G401 (cell line): ENCODE data around the gene ATXN7. TPM values are rescaled to one million over a fixed set of nuclear protein-coding genes. Genes with fewer than 3 reads are reported as not detected.

Experiments used
- DNase-seq: peaks from one replicate; pipeline ENCODE4 v3.0.0-alpha.2; 2015; ENCODE audit warnings: low spot score
- in situ Hi-C: cut with HindIII; loops from 2 replicates; pipeline ENCODE4 v1.10.0; 2016; ENCODE audit warnings: low sequenced_read_pairs, mixed read lengths
- total RNA-seq: library from RNA; depleted of rRNA; stranded (reverse); fragments of >200 nt; shearing (Covaris generic); gene quantifications from 2 replicates; pipeline ENCODE4 v1.2.3, GENCODE V29; 2014

Gene ATXN7
- total RNA-seq, 1 experiment from 2014 or later = 5.8 TPM

- no peak for DNase-seq
- in situ Hi-C loops = no loop called here
Observed at GRCh38 chr3:63860776-63861175, 2.9 kb upstream of the ATXN7 start.

- DNase-seq = no peak
- in situ Hi-C loops = no loop called here
Observed at GRCh38 chr3:63861306-63861705, 2.4 kb upstream of the ATXN7 start.

GRCh38 chr3:63862804-63863149, 890 bp upstream of the ATXN7 start:
- in situ Hi-C loops = no loop called here
- no peak for DNase-seq

- in situ Hi-C loops = no loop called here
- DNase-seq = peak; percentile 24
Observed at GRCh38 chr3:63864008-63864964, 619 bp downstream of the ATXN7 start.

- DNase-seq = no peak
- in situ Hi-C loops = no loop called here
Observed at GRCh38 chr3:63864965-63865327, 1.3 kb downstream of the ATXN7 start.

GRCh38 chr3:63867225-63867624, 3.6 kb downstream of the ATXN7 start:
- in situ Hi-C loops = no loop called here
- DNase-seq = no peak

- no peak for DNase-seq
- in situ Hi-C loops = no loop called here
Observed at GRCh38 chr3:63869940-63870614, 6.4 kb downstream of the ATXN7 start.

- no peak for DNase-seq
- in situ Hi-C loops = no loop called here
Observed at GRCh38 chr3:63870615-63871005, 6.9 kb downstream of the ATXN7 start.

GRCh38 chr3:63872135-63872924, 8.7 kb downstream of the ATXN7 start:
- no peak for DNase-seq
- in situ Hi-C loops = no loop called here

GRCh38 chr3:63874769-63875168, 11.1 kb downstream of the ATXN7 start:
- in situ Hi-C loops = no loop called here
- no peak for DNase-seq

GRCh38 chr3:63875510-63875909, 11.8 kb downstream of the ATXN7 start:
- in situ Hi-C loops = no loop called here
- DNase-seq = no peak

- DNase-seq = no peak
- in situ Hi-C loops = no loop called here
Observed at GRCh38 chr3:63876260-63876659, 12.6 kb downstream of the ATXN7 start.

- DNase-seq = no peak
- in situ Hi-C loops = no loop called here
Observed at GRCh38 chr3:63877737-63878393, 14.2 kb downstream of the ATXN7 start.

GRCh38 chr3:63878394-63879060, 14.9 kb downstream of the ATXN7 start:
- DNase-seq = no peak

GRCh38 chr3:63880653-63881052, 17.0 kb downstream of the ATXN7 start:
- no peak for DNase-seq
- in situ Hi-C loops = no loop called here

More at GRCh38 chr3:63878394-63879060, 14.9 kb downstream of the ATXN7 start:
- in situ Hi-C loops = no loop called here

GRCh38 chr3:63886858-63887257, 23.2 kb downstream of the ATXN7 start:
- peak; percentile 59 for DNase-seq

GRCh38 chr3:63891518-63891917, 27.9 kb downstream of the ATXN7 start:
- no peak for DNase-seq
- in situ Hi-C loops = no loop called here

More at GRCh38 chr3:63886858-63887257, 23.2 kb downstream of the ATXN7 start:
- in situ Hi-C loops = no loop called here

GRCh38 chr3:63892773-63893352, 29.2 kb downstream of the ATXN7 start:
- no peak for DNase-seq
- in situ Hi-C loops = no loop called here
